HG03457 (cell line): ENCODE results near the gene FRMD4A.
"Not testable (repeated sequence)": the region's sequence is repeated elsewhere in the genome, so short reads cannot be mapped to it uniquely, and the experiment has no call there.

Source experiments
- ATAC-seq: cut with Tn5 transposase; IDR thresholded peaks from one replicate; pipeline ENCODE4 v1.9.1; 2021; ENCODE audit warnings: moderate number of reproducible peaks; ENCODE audit not compliant: unreplicated experiment

The FRMD4A gene

GRCh38 chr10:13803566-13804554, 526.9 kb downstream of the FRMD4A start:
- no peak for ATAC-seq

- no peak for ATAC-seq
These were observed 528.8 kb downstream of the FRMD4A start for GRCh38 chr10:13801907-13802288.

GRCh38 chr10:13801156-13801906, 529.4 kb downstream of the FRMD4A start:
- ATAC-seq: no peak

GRCh38 chr10:13797164-13797563, 533.6 kb downstream of the FRMD4A start:
- ATAC-seq: no peak

GRCh38 chr10:13795653-13796555, 534.8 kb downstream of the FRMD4A start:
- no peak for ATAC-seq

- no peak for ATAC-seq
These were observed 535.6 kb downstream of the FRMD4A start for GRCh38 chr10:13794992-13795612.

- ATAC-seq: no peak
These were observed 538.7 kb downstream of the FRMD4A start for GRCh38 chr10:13792006-13792405.

- ATAC-seq: no peak
These were observed 539.2 kb downstream of the FRMD4A start for GRCh38 chr10:13791483-13791882.

GRCh38 chr10:13790196-13790595, 540.5 kb downstream of the FRMD4A start:
- ATAC-seq: no peak

- ATAC-seq: no peak
These were observed 541.3 kb downstream of the FRMD4A start for GRCh38 chr10:13789448-13789829.

- ATAC-seq: no peak
These were observed 541.8 kb downstream of the FRMD4A start for GRCh38 chr10:13788711-13789447.

- ATAC-seq: no peak
These were observed 542.5 kb downstream of the FRMD4A start for GRCh38 chr10:13788320-13788600.

GRCh38 chr10:13787015-13787421, 543.7 kb downstream of the FRMD4A start:
- peak; percentile 73 for ATAC-seq

GRCh38 chr10:13784067-13784466, 546.7 kb downstream of the FRMD4A start:
- no peak for ATAC-seq

GRCh38 chr10:13779748-13780147, 551.0 kb downstream of the FRMD4A start:
- no peak for ATAC-seq

- ATAC-seq: not testable (repeated sequence)
These were observed 552.1 kb downstream of the FRMD4A start for GRCh38 chr10:13778693-13778960.

- no peak for ATAC-seq
These were observed 553.8 kb downstream of the FRMD4A start for GRCh38 chr10:13776861-13777311.

- ATAC-seq: no peak
These were observed 554.6 kb downstream of the FRMD4A start for GRCh38 chr10:13775786-13776775.

GRCh38 chr10:13774303-13774893, 556.3 kb downstream of the FRMD4A start:
- ATAC-seq: no peak
